Erythroblast (primary cell): ENCODE data around the gene ACOT4.

Source experiments
- DNase-seq, 2 experiments: peaks; one replicate each; lab custom pipeline; 2025; lab: John Stamatoyannopoulos, UW
- GATA1 ChIP-seq: IDR thresholded peaks from 2 replicates; pipeline ENCODE4 v1.6.1; 2011; ENCODE audit warnings: low read depth, mild to moderate bottlenecking, control low read depth, low read length, moderate library complexity
- POLR2A ChIP-seq: IDR thresholded peaks from 2 replicates; pipeline ENCODE4 v1.6.1; 2011; ENCODE audit warnings: mild to moderate bottlenecking, low read length

Gene ACOT4

GRCh38 chr14:73637830-73638229, 46.2 kb downstream of the ACOT4 start:
- TF ChIP-seq POLR2A (no peak), GATA1 (no peak)
- DNase-seq = no peak

DNA sequence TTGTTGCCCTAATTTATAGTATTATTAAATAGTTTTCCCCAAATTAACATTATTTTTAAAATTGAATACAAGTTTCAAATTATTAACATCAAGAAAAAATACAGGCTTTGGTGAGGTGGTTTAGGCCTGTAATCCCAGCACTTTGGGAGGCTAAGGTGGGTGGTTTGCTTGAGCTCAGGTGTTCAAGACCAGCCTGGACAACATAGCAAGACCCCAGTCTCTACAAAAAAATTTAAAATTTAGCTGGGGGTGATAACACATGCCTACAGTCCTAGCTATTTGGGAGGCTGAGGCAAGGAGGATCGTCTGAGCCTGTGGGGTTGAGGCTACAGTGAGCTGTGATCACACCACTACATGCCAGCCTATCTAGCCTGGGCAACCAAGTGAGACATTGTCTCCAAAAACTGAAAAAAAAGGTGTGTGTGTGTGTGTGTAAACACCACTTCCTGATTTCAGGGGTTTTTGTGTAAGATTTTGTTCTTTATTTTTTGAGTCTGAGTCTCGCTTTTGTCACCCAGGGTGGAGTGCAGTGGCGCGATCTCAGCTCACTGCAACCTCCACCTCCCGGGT, 49.2 kb downstream of the ACOT4 start:
- no peak for DNase-seq
- TF ChIP-seq POLR2A = no peak
- TF ChIP-seq GATA1 = no peak

DNA sequence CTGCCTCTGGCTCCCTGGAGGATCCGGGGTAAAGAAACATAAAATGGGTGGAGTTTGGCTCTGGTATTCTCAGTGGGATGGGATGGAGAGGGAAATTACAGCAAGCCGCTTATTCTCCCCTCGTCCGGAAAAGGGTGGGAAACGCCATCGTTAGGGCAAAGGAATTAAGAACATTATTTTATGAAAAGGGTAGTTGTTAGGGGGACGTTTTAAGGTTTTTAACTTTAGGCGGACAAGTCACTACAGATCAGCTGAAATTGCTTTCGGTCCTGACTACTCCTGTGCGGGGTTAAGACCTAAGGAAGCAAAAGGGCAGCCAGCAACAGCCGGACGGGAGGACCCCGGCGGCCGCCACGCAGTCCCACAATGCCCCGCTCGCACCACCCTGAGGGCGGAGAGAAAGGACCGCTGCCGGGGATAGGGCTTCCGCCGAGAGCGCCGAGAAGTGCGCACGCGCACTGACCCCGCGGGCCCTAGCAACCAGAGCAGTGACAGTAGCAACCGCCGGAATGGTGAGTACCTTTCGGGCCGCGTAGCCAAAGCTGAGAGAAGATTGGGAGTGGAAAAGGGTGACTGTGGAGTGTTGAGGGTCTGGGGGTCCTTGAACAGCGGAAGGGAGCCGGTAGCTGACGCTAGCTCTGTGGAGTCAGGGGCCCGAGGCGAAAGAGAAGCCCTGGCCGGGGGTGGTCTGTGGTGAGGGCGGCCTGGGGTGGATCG, 53.0 kb downstream of the ACOT4 start, which contains the start of gene DNAL1:
Gene DNAL1, plus strand, starts transcription at position 456 of the 717 bp plus-strand sequence. Its CDS starts 54 bp downstream, at position 510.
- TF ChIP-seq POLR2A = peak; percentile 95
- TF ChIP-seq GATA1 = no peak

DNA sequence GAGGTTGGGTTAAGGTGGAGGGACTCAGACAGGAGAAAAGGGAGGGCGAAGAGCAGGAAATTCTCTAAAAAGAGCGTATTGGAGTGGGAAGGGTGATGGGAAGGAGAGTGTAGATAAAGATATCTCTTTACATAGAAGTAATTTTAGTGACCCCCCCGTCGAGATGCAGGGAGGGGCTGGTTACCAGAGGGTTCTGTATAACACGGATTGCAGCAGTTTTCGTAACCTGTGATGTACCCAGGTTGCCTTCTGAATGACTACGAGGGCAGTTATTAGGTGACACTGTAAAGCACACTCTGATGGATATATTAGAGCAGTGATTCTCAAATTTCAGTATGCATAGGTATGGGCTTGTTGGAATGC, 53.6 kb downstream of the ACOT4 start:
- TF ChIP-seq POLR2A = no peak
- no peak for TF ChIP-seq GATA1
- peak; percentile 36 to 65 for DNase-seq

More for the DNA sequence above, 53.0 kb downstream of the ACOT4 start, which contains the start of gene DNAL1:
- DNase-seq = peak; percentile 91 to 95
